Coronary artery (tissue), 2 donors: ENCODE measurements around the gene LSM7.

Source experiments
- DNase-seq: peaks from one replicate; pipeline ENCODE4 v3.0.0-alpha.2; 2017; ENCODE audit warnings: low spot score
- H3K27ac ChIP-seq, 2 donors: fragments of 200-600 bp; sonication (generic); one replicate each; pipeline ENCODE4 v1.5.1; 2016 to 2019
- H3K4me3 ChIP-seq: fragments of 200-600 bp; sonication (generic); 2 replicates; pipeline ENCODE4 v1.5.1; 2016; ENCODE audit warnings: mild to moderate bottlenecking, moderate library complexity
- CTCF ChIP-seq: fragments of 200-600 bp; sonication (generic); IDR thresholded peaks from one replicate; pipeline ENCODE4 v1.5.1; 2019; ENCODE audit warnings: antibody characterized with exemption

Gene LSM7

DNA sequence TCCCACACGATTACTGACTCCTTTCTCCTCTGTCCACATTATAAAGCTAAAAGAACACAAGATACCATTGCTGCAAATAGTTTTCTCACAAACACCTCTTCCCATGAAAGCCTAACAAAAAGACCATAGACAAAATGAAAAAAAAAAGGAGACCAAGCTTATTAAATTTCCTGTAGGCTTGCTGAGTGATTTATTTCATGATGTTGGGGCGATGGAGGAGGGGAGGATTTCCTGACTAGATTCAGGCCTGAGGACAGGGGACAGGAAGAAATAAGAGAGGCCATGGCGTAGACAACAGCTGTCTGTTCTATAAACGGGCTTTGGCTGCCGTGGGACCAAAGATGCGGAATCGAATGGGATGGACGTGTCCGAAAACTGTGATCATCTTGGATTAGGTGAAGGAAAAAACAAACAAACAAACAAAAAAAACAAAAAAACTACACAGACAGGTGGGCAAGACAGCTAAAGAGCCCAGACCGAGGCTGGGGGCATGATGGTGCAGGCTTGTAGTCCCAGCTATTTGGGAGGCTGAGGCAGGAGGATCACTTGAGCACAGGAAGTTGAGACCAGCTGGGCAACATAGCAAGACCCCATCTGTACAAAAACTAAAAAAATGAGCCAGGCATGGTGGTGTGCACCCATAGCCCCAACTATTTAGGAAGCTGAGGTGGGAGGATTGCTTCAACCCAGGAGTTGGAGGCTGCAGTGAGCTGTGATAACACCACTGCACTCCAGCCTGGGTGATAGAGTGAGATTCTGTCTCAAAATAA, 37.0 kb upstream of the LSM7 start:
- no peak for DNase-seq

DNA sequence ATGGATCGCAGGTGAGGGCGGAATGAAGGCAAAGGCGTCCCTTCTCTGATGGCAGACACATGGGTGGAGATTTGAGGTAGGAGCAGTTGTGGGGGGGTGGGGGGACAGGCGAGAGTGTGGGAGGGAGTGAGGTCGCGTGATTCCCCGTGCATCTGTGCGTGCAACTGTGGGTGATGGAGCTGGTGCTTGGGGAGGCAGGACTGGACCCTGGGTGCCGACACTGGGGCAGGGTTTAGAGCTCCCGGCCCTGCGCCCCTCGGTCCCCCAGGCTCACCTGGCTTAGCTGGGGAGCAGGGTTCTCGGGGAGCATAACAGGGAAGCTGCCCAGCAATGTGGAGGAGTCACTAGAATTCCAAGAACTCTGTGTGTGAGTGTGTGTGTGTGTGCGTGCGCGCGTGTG, 35.0 kb upstream of the LSM7 start:
- no peak for DNase-seq
- Histone ChIP-seq H3K4me3 (no peak overlapping the region), H3K27ac (no peak overlapping the region)
- no peak for TF ChIP-seq CTCF

More for the DNA sequence above, 37.0 kb upstream of the LSM7 start:
- no peak for TF ChIP-seq CTCF
- Histone ChIP-seq H3K27ac (no peak overlapping the region), H3K4me3 (no peak overlapping the region)

DNA sequence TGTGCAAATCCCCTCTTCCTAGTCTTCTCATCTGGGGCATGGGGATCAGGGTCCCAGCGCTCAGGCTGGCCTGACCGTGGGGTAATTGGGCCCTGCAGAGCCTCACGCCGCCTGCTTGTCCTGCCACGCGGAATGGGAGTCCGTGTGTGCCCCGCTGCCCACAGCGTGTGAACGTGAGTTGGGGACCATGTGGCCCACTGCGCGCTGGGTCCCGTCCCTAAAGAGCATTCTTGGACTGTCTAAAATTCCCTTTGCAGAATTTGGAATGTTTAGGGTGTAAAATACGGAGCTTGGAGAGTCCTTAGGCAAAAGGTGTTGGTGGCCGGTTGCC, 34.5 kb upstream of the LSM7 start:
- TF ChIP-seq CTCF, result no peak
- Histone ChIP-seq H3K4me3 (no peak overlapping the region), H3K27ac (no peak overlapping the region)
- no peak for DNase-seq

GRCh38 chr19:2362046-2362969, 33.9 kb upstream of the LSM7 start:
- no peak for TF ChIP-seq CTCF
- Histone ChIP-seq H3K27ac (no peak overlapping the region), H3K4me3 (no peak overlapping the region)
- DNase-seq, result no peak

DNA sequence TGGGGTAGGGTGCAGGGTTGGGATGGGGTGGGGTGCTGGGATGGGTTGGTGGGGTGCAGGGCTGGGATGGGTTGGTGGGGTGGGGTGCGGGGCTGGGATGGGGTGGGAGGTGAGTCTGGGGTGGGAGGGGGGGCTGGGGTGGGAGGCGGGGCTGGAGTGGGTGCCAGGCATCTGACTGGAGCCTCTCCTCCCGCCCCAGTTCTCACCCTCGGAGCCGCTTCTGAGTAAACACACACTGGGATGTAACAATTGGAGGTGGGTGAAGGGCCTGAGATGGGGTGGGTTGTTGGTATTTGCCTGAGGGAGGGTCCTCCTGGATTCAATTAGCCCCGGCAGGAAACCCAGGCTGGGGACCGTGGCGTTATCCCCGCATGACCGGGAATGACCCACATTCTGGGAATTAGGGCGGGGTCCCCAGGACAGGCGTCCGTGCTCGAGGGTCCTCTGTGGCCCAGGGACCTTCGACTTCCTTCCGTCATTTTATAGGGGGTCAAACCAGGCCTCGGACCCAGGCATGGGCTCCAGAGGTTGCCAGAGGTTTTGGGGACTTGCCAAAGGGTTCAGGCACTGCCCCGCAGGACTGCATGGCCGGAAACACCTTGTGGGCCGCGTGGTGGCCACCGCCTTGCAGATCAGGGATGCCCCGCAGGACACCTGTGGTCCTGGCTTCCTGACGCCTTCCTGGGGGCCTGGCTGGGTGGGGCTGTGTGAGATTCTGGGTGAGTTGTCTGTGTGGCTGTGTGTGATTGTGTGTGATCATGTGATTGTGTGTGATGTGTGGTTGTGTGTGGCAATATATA, 33.1 kb upstream of the LSM7 start:
- TF ChIP-seq CTCF, result no peak
- Histone ChIP-seq H3K4me3 (no peak overlapping the region), H3K27ac (no peak overlapping the region)
- DNase-seq, result no peak

DNA sequence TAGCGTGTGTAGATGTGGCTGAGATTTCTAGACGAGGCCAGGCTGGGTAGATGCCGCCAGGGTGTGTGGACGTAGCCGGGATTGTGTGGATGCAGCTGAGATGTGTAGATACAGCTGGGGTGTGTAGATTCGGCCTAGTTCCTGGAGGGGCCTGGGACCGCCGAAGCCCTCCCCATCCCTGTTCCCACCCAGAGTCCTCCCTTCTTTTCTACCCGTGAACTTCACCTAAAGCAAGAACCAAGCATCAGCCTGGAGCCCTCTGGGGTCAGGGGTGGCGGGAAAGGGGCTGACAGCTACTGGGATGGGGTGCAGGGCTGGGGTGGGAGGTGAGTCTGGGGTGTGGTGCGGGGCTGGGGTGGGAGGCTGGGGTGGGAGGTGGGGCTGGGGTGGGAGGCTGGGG, 32.4 kb upstream of the LSM7 start:
- DNase-seq, result no peak
- H3K4me3 ChIP-seq, result no peak overlapping the region
- TF ChIP-seq CTCF, result no peak
- no peak overlapping the region for H3K27ac ChIP-seq
